Spinal cord (tissue), 10 donors: Measurements from ENCODE around the gene CCDC57. TPM values are rescaled to one million over a fixed set of nuclear protein-coding genes. Genes with fewer than 3 reads are reported as not detected.

Experiments used
- DNase-seq, 6 donors: peaks; one replicate each; pipeline versions ENCODE4 v3.0.0 to v3.0.0-alpha.2; 2013 to 2015; ENCODE audit warnings: low spot score in 6 of 6, low read depth in 4 of 6
- H3K27ac ChIP-seq: one replicate; pipeline ENCODE4 v1.5.1; 2013; ENCODE audit warnings: low read depth, low read length, control low read depth
- H3K27me3 ChIP-seq: one replicate; pipeline ENCODE4 v1.6.1; 2013; ENCODE audit warnings: low read length; ENCODE audit not compliant: control insufficient read depth, insufficient read depth
- H3K36me3 ChIP-seq: one replicate; pipeline ENCODE4 v1.6.1; 2013; ENCODE audit warnings: low read length; ENCODE audit not compliant: control insufficient read depth, insufficient read depth
- H3K4me1 ChIP-seq: one replicate; pipeline ENCODE4 v1.6.1; 2013; ENCODE audit warnings: low read length; ENCODE audit not compliant: control insufficient read depth, insufficient read depth
- H3K4me3 ChIP-seq: one replicate; pipeline ENCODE4 v1.5.1; 2013; ENCODE audit warnings: low read depth, low read length, control low read depth
- H3K9me3 ChIP-seq: one replicate; pipeline ENCODE4 v1.6.1; 2013; ENCODE audit warnings: low read length; ENCODE audit not compliant: control insufficient read depth, insufficient read depth
- WGBS: methylation state at CpG from one replicate; pipeline ENCODE4 v1.1.5; 2013; ENCODE audit warnings: missing lambda C conversion rate; ENCODE audit not compliant: insufficient coverage; 5-methylcytosine and 5-hydroxymethylcytosine counted together
- polyA plus RNA-seq, 2 donors: library from polyadenylated mRNA; unstranded; fragments of 120-200 nt; gene quantifications; one replicate each; pipeline ENCODE4 v1.2.1, GENCODE V29; 2013; ENCODE audit not compliant: insufficient read length in 2 of 2
- total RNA-seq, 2 donors: library from RNA; depleted of rRNA in 1 of 2; stranded (reverse); fragments of 120-200 nt in 1 of 2; fragments of >200 nt in 1 of 2; gene quantifications; one replicate each; pipeline versions ENCODE4 v1.2.3 to v1.2.4, GENCODE V29; 2013 to 2014
- donor health status: healthy.

Gene CCDC57
- total and polyA plus RNA-seq, 4 donors, result 15.3 to 85.3 (median 39.7) TPM

DNA sequence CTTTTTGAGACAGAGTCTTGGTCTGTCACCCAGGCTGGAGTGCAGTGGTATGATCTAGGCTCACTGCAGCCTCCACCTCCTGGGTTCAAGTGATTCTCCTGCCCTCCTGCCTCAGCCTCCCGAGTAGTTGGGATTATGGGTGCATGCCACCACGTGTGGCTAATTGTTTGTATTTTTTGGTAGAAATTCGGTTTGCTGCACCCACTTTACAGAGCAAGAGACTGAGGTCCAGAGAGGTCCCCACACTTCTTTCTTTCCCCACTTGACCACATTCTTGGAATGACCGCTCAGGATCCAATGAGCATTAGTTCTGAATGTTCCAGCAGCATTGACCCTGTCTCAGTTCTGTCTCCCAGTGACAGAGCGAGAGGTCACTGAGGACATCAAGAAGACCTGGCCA, 10.9 kb upstream of the CCDC57 start:
- H3K4me3 ChIP-seq, result no peak overlapping the region
- no peaks in the 10 kb centered on the region for H3K36me3 ChIP-seq
- H3K27me3 ChIP-seq, result peaks cover 16% of the 10 kb centered on the region
- 92% methylated on average over 5 of the region's 5 CpGs for WGBS
- H3K4me1 ChIP-seq, result peaks cover 4% of the 10 kb centered on the region
- no peaks in the 10 kb centered on the region for H3K9me3 ChIP-seq
- no peak for DNase-seq
- H3K27ac ChIP-seq, result no peak overlapping the region

DNA sequence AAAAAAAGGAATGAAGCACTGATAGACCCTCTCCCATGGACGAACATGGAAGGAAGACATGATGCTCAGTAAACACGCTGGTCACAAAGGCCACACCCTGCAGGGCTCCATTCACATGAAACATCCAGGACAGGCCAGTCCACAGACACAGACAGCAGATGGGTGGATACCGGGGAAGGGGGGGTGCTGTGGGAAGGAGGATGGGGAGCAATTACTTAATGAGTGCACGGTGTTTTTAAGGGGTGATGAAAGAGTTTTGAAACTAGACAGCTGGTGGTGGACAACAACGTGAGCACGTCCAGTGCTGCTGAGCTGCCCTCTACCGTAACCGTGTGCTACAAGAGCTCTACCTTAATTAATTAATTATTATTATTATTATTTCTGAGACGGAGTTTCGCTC, 10.2 kb upstream of the CCDC57 start:
- 72% methylated on average over 3 of the region's 10 CpGs for WGBS
- DNase-seq, result no peak
- H3K4me3 ChIP-seq, result no peak overlapping the region
- no peak overlapping the region for H3K27ac ChIP-seq
- H3K27me3 ChIP-seq, result peaks cover 9% of the 10 kb centered on the region
- no peaks in the 10 kb centered on the region for H3K4me1 ChIP-seq
- H3K9me3 ChIP-seq, result no peaks in the 10 kb centered on the region
- no peaks in the 10 kb centered on the region for H3K36me3 ChIP-seq

DNA sequence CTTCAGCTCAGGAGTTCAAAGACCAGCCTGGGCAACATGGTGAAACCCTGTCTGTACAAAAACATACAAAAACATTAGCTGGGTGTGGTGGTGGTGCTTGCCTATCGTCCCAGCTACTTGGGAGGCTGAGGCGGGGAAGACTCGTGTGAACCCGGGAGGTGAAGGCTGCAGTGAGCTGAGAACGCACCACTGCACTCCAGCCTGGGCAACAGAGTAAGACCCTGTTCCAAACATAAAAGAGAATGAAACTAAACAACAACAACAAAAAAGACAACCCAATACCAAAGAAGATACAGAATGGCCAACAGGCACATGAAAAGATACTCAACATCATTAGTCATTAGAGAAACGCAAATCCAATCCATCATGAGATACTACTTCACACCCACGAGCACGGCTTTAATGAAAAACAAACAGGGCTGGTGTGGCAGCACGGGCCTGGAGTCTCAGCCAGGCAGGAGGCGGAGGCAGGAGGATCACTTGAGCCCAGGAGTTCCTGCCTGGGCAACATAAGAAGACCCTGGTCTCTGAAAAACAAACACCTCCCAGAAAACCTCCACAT, 8.8 kb upstream of the CCDC57 start:
- Histone ChIP-seq H3K9me3 (no peaks in the 10 kb centered on the region), H3K4me3 (no peak overlapping the region), H3K27me3 (no peaks in the 10 kb centered on the region), H3K27ac (no peak overlapping the region), H3K36me3 (no peaks in the 10 kb centered on the region), H3K4me1 (peaks cover 7% of the 10 kb centered on the region)
- no peak for DNase-seq
- WGBS, result 65% methylated on average over 10 of the region's 10 CpGs

DNA sequence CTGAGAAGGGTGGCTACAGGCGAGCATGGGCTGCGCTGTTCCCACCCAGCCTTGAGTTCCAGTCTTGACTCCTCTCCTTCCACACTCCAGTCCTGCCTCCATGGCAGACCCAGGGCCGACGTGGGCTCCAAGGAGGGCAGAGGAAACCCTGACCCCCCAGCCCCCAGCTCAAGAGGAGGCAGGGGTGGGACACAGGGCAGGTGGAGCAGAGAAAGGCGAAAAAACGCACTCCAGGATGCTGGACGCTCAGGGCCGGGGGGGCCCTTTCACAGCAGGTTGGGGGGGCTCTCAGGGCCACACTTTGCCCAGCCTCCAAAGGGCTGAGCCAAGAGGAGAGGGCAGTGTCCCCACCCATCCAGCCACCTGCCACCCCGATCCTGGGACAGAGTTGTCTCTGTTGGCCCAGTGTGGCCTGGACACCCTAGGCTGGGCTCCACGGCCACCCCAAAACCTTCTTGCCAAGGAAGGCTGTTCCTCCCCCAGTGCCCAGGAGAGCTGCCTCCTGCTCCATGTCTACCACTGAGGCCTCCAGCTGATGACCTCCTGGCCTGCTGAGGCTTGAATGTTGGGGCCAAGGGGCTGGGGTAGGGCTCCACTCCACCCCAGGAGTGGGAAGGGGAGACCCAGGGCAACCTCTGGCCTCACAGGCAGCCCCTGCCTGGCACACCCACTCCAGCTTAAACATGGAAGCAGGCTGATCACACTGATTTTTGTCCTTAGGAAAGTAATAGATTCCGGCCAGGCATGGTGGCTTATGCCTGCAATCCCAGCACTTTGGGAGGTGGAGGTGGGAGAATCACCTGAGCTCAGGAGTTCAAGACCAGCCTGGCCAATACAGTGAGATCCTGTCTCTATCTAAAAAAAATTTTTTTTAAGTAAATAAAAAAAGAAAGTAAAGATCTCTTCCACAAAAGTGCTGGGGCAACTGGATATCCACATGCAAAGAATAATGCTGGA, 7.4 kb upstream of the CCDC57 start:
- Histone ChIP-seq H3K4me1 (peaks cover 10% of the 10 kb centered on the region), H3K27me3 (no peaks in the 10 kb centered on the region), H3K36me3 (no peaks in the 10 kb centered on the region), H3K4me3 (no peak overlapping the region), H3K27ac (no peak overlapping the region), H3K9me3 (no peaks in the 10 kb centered on the region)
- WGBS, result 91% methylated on average over 11 of the region's 11 CpGs
- DNase-seq, result no peak

DNA sequence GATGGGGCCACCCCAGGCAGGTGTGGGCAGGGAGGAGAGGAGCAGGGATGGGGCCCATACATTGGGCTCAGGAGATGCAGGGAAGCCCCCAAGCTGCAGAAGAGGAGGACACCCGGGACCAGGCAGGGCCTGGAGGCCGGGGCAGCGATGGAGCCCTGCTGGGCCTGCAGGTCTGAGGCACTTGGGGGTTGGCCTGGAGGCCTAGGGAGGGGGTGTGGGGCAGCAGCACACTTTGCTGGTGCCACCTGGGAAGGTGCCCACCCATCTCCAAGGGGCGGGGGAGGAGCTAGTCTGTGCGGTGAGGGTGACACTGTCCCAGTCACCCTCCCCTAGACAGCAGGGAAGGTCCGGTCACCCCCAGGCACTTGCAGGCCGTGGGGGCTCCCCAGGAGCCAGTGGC, 6.4 kb upstream of the CCDC57 start:
- Histone ChIP-seq H3K4me1 (peaks cover 11% of the 10 kb centered on the region), H3K27ac (no peak overlapping the region), H3K36me3 (no peaks in the 10 kb centered on the region), H3K9me3 (no peaks in the 10 kb centered on the region), H3K4me3 (no peak overlapping the region), H3K27me3 (no peaks in the 10 kb centered on the region)
- WGBS, result 81% methylated on average over 5 of the region's 7 CpGs
- DNase-seq, result no peak

DNA sequence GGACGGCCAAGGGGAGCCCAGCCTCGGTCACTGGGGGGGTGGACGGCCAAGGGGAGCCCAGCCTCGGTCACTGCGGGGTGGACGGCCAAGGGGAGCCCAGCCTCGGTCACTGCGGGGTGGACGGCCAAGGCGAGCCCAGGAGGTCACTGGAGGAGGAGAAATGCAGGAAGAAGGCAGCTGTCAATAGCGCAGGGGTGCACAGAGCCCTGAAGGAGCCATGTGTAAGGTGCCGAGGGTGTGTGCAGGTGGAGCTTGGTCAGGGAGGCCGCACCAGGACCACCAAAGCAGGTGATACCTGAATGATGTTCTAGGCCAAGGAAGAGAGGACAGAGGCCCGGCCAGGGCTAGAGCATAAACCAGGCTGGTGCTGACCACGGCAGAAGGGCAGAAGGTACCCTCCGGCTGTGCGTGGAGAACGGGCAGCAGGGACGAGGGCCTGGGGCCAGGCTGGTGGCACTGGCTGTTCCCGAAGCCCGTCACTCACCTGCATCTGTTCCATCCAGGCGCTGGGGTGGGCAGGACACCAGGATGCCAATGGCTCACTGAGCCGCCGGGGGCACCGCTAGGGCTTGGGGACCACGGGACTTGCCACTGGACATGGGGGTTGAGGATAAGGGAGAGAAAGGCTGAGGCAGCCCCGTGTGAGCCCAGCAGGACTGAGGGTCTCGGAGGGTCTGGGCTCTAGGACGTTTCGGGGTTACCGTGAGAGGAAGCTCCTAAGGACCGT, 5.9 kb upstream of the CCDC57 start:
- Histone ChIP-seq H3K9me3 (no peaks in the 10 kb centered on the region), H3K27me3 (no peaks in the 10 kb centered on the region), H3K36me3 (no peaks in the 10 kb centered on the region), H3K27ac (no peak overlapping the region), H3K4me1 (peaks cover 16% of the 10 kb centered on the region), H3K4me3 (no peak overlapping the region)
- no peak for DNase-seq
- 90% methylated on average over 31 of the region's 32 CpGs for whole genome bisulfite sequencing

DNA sequence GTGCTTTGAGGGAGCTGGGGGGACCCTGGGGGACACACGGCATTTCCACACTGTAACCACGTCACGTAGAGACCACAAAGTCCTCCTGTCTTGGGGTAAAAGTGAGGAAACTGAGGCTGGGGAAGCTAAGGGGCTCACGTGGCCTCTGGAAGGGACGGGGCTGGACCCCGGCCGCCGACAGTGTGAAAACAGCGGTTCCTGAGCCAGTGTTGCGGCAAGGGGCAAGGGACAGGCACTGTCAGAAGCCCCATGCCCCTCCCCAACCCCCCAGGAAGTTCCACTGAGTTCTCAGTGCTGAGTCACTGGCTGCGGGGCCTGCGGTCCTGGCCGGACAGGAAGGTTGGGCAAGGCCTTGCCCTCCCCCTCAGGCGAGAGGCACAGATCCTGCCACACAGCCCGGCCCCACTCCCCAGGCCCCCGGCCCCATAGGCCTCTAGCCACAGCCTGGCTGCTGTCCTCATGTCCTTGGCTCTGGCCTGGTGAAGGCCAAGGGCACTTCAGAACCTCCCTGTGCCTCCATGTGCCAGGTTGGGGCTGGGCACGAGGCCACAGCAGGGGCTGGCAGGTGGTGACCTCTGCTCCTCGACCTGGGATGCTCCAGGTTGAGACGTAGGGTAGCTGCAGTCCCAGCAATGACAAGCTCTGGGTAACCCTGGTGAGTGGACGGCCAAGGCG, 5.0 kb upstream of the CCDC57 start:
- no peaks in the 10 kb centered on the region for H3K36me3 ChIP-seq
- H3K4me1 ChIP-seq, result peaks cover 20% of the 10 kb centered on the region
- no peak for DNase-seq
- H3K27me3 ChIP-seq, result no peaks in the 10 kb centered on the region
- no peak overlapping the region for H3K27ac ChIP-seq
- 74% methylated on average over 20 of the region's 21 CpGs for WGBS
- H3K4me3 ChIP-seq, result no peak overlapping the region
- no peaks in the 10 kb centered on the region for H3K9me3 ChIP-seq

DNA sequence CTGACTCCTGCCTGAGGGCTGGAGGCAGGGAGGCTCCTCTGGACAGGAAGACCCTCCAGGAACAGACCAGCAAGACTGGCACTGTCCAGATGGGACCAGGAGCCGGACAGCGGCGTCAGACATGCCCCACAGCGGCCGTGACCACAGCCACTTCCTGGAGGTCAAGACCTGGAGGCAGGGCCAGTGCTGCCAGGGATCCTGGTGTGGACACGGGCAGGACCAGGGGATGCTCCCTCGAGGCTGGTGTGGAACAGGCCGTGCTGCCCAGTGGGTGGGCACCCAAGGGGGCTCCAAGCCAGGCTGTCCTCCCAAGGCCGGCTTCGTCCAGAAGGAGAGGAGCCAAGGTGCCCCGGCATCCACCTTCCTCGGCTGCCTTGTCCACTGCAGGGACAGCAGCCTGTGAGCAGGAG, 4.5 kb upstream of the CCDC57 start:
- WGBS, result 84% methylated on average over 11 of the region's 12 CpGs
- no peak for DNase-seq
- Histone ChIP-seq H3K27ac (no peak overlapping the region), H3K36me3 (no peaks in the 10 kb centered on the region), H3K27me3 (no peaks in the 10 kb centered on the region), H3K4me3 (no peak overlapping the region), H3K4me1 (peaks cover 20% of the 10 kb centered on the region), H3K9me3 (no peaks in the 10 kb centered on the region)

DNA sequence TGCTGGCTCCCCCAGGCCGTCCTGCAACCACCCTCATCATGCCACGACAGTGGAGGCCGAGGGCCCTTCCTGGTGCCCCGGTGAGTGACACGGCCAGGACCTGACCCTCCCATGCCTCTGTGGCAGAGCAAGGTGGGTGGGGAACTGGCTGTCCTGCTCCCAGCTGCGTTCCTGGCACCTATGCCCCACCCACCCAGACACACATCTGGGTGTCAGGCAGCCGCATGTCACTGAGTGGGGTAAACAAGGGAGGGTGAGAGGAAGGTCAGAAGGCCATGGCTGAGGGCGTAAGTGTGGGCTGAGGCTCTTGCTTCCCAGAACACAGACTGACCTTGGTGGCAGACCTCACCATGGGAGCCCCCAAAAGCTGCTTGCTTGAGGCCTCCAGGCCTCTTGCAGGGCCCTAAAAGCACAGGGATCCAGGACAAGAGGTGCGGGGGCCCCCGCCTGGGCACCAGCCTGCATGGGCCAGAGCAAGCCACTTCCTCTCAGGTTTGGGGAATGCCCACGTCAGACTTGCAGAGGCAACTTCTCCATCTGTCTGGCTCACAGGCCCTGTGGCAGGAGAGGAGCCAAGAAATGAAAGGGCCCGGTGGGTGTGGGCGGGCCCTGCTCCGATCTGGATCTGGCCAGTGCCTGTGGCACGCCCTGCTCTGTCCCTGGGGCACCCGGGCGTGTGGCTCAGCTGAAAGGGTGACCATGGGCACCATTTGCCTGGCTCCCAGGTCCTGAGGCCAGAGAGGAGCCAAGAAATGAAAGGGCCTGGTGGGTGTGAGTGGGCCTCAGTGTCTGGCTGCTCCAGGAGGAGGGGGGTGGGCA, 3.9 kb upstream of the CCDC57 start:
- Histone ChIP-seq H3K27me3 (no peaks in the 10 kb centered on the region), H3K27ac (peak overlapping the region; percentile 40), H3K4me3 (no peak overlapping the region), H3K9me3 (no peaks in the 10 kb centered on the region), H3K4me1 (peaks cover 27% of the 10 kb centered on the region), H3K36me3 (no peaks in the 10 kb centered on the region)
- no peak for DNase-seq
- WGBS, result 73% methylated on average over 12 of the region's 17 CpGs
